MCF 10A (cell line): ENCODE results near the gene PLA2G4B. TPM values are rescaled to one million over a fixed set of nuclear protein-coding genes. Genes with fewer than 3 reads are reported as not detected.

Source experiments
- BruUV-seq: library from RNA; stranded (reverse); fragments of 400-500 nt; replicated peaks from 2 replicates; lab custom pipeline; 2021; lab: Mats Ljungman, UMichigan
- CTCF ChIA-PET: fragments of 300-600 bp; sonication (Branson Sonifier 250); formaldehyde crosslinking; extraction: SDS; loops from one replicate; lab custom pipeline; 2021; ENCODE audit warnings: antibody characterized with exemption, inconsistent platforms; lab: Yijun Ruan, JAX
- POLR2A ChIA-PET: fragments of 300-600, 350-650 bp; sonication (Branson Sonifier 250); formaldehyde crosslinking; extraction: SDS; loops from one replicate; lab custom pipeline; 2020; ENCODE audit warnings: antibody characterized with exemption, inconsistent platforms; lab: Yijun Ruan, JAX
- DNase-seq: peaks from one replicate; pipeline ENCODE4 v3.0.0-alpha.2; 2018; ENCODE audit not compliant: unreplicated experiment
- H3K27ac Mint-ChIP-seq: one replicate; pipeline ENCODE4 v1.8.0; 2022; ENCODE audit warnings: mild to moderate bottlenecking, low read depth, mixed read lengths; ENCODE audit not compliant: unreplicated experiment
- H3K27me3 Mint-ChIP-seq: one replicate; pipeline ENCODE4 v1.8.0; 2022; ENCODE audit warnings: mixed read lengths; ENCODE audit not compliant: insufficient read depth, unreplicated experiment
- H3K36me3 Mint-ChIP-seq: one replicate; pipeline ENCODE4 v1.8.0; 2022; ENCODE audit warnings: mild to moderate bottlenecking, moderate library complexity, mixed read lengths; ENCODE audit not compliant: insufficient read depth, unreplicated experiment
- H3K4me1 Mint-ChIP-seq: one replicate; pipeline ENCODE4 v1.8.0; 2022; ENCODE audit warnings: mixed read lengths; ENCODE audit not compliant: insufficient read depth, unreplicated experiment
- H3K4me3 Mint-ChIP-seq: one replicate; pipeline ENCODE4 v1.8.0; 2022; ENCODE audit warnings: mild to moderate bottlenecking, moderate library complexity, mixed read lengths; ENCODE audit not compliant: unreplicated experiment
- H3K9me3 Mint-ChIP-seq: one replicate; pipeline ENCODE4 v1.8.0; 2022; ENCODE audit warnings: mixed read lengths; ENCODE audit not compliant: unreplicated experiment
- intact Hi-C: fragments of 100-400 bp; cut with micrococcal nuclease; formaldehyde crosslinking; loops from 2 replicates; pipeline ENCODE4 v1.14.1; 2022
- total RNA-seq: library from RNA; stranded (reverse); gene quantifications from 2 replicates; pipeline ENCODE4 v1.2.3, GENCODE V29; 2022
- TF ChIP-seq, protein P1 (sequence below): fragments of 200-600 bp; IDR thresholded peaks from one replicate; pipeline ENCODE4 v1.8.0; 2022; ENCODE audit warnings: antibody characterized with exemption, mild to moderate bottlenecking; ENCODE audit not compliant: unreplicated experiment

Gene PLA2G4B
- total RNA-seq, 1 experiment from 2014 or later = 3.8 TPM

- ChIA-PET CTCF (interaction anchor here (0.9 kb wide), 1 partner anchor 64 kb away, joined by 3 read pairs; no protein-coding TSS in a partner anchor), POLR2A (interaction anchor here (2.3 kb wide), 1 partner anchor 8 kb away, joined by 11 read pairs; no protein-coding TSS in a partner anchor)
- H3K27me3 Mint-ChIP-seq = no peaks in the 10 kb centered on the region
- no peak overlapping the region for H3K27ac Mint-ChIP-seq
- no peak overlapping the region for H3K4me3 Mint-ChIP-seq
- no peaks in the 10 kb centered on the region for H3K36me3 Mint-ChIP-seq
- no peak for DNase-seq
- H3K9me3 Mint-ChIP-seq = no peaks in the 10 kb centered on the region
- TSS peak; percentile 12 for BruUV-seq
- intact Hi-C loops = no loop called here
- TF ChIP-seq, protein P1, sequence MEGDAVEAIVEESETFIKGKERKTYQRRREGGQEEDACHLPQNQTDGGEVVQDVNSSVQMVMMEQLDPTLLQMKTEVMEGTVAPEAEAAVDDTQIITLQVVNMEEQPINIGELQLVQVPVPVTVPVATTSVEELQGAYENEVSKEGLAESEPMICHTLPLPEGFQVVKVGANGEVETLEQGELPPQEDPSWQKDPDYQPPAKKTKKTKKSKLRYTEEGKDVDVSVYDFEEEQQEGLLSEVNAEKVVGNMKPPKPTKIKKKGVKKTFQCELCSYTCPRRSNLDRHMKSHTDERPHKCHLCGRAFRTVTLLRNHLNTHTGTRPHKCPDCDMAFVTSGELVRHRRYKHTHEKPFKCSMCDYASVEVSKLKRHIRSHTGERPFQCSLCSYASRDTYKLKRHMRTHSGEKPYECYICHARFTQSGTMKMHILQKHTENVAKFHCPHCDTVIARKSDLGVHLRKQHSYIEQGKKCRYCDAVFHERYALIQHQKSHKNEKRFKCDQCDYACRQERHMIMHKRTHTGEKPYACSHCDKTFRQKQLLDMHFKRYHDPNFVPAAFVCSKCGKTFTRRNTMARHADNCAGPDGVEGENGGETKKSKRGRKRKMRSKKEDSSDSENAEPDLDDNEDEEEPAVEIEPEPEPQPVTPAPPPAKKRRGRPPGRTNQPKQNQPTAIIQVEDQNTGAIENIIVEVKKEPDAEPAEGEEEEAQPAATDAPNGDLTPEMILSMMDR = no peak
- peaks cover 13% of the 10 kb centered on the region for H3K4me1 Mint-ChIP-seq
Measured at GRCh38 chr15:41836713-41837454, 1.8 kb upstream of the PLA2G4B start.

DNA sequence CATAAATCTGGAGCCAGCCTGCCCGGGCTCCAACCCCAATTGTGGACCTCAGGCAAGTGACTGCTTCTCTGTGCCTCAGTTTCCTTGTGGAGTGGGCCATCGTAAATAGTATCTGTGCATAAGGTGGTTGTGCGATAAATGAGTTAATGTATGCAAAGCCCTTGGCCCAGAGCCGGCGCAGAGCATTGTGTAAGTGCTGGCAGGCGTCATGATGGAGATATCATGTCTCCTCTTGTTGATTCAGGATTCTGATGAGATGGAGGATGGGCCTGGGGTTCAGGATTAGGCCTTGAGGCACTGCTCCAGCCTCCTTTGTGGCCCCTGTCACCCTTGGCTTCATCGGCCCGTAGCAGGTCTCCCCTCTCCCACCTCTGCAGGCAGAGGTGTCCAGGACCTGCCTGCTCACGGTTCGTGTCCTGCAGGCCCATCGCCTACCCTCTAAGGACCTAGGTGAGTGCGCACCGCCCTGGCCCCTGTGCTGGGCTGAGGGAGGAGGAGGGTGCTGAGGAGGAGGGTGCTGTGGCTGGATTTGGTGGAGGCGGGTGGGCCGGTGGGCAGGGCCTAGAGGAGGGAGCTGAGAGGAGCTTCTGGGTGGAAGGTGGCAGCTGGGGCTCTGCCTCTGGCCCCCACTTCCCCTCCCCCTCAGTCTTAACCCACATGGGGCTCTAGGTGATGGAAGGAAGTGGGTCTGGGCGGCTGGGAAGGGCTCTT lies 1.3 kb downstream of the PLA2G4B start:
- Mint-ChIP-seq H3K27me3 (no peaks in the 10 kb centered on the region), H3K4me3 (no peak overlapping the region), H3K9me3 (no peaks in the 10 kb centered on the region), H3K36me3 (peaks cover 6% of the 10 kb centered on the region), H3K27ac (no peak overlapping the region), H3K4me1 (peaks cover 6% of the 10 kb centered on the region)
- BruUV-seq = no TSS peak
- ChIA-PET CTCF (interaction anchor here (0.9 kb wide), 1 partner anchor 66 kb away, joined by 6 read pairs; the partner anchor contains the start of gene MAPKBP1), POLR2A (interaction anchor here (0.7 kb wide), 1 partner anchor 275 kb away, joined by 3 read pairs; no protein-coding TSS in a partner anchor)
- TF ChIP-seq, protein P1 = no peak
- DNase-seq = no peak
- intact Hi-C loops = no loop called here

DNA sequence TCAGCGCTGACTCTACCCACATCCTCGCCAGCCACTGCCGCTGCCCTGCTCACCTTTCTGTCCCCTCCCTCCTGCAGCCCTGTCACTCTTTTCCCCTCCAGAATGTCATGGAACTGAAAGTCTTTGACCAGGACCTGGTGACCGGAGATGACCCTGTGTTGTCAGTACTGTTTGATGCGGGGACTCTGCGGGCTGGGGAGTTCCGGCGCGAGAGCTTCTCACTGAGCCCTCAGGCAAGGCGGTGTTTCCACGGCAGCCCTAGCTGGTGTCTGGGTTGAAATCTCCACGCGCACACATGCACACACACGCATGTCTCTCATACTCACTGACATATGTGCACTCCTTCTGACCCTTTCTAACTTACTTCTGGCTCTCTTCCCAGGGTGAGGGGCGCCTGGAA lies 2.0 kb downstream of the PLA2G4B start:
- intact Hi-C loops = no loop called here
- Mint-ChIP-seq H3K27ac (no peak overlapping the region), H3K27me3 (no peaks in the 10 kb centered on the region), H3K4me1 (peaks cover 6% of the 10 kb centered on the region), H3K9me3 (no peaks in the 10 kb centered on the region), H3K36me3 (peaks cover 6% of the 10 kb centered on the region), H3K4me3 (no peak overlapping the region)
- BruUV-seq = no TSS peak
- TF ChIP-seq, protein P1 = no peak
- CTCF ChIA-PET = no interaction called here
- DNase-seq = no peak
- POLR2A ChIA-PET = interaction anchor here (0.6 to 1.0 kb wide), 2 partner anchors 12 to 215 kb away, joined by 3 to 4 read pairs; no protein-coding TSS in a partner anchor

- Mint-ChIP-seq H3K9me3 (no peaks in the 10 kb centered on the region), H3K36me3 (peaks cover 6% of the 10 kb centered on the region), H3K4me1 (peaks cover 6% of the 10 kb centered on the region), H3K4me3 (no peak overlapping the region), H3K27me3 (no peaks in the 10 kb centered on the region), H3K27ac (no peak overlapping the region)
- ChIA-PET CTCF (no interaction called here), POLR2A (interaction anchor here (0.6 to 1.0 kb wide), 2 partner anchors 11 to 58 kb away, joined by 3 read pairs; no protein-coding TSS in a partner anchor)
- intact Hi-C loops = no loop called here
- BruUV-seq = no TSS peak
- DNase-seq = no peak
- TF ChIP-seq, protein P1 = no peak
Measured at GRCh38 chr15:41841131-41841530, 2.5 kb downstream of the PLA2G4B start.
